Retina (tissue), 1 donor: ENCODE data around the gene HYAL3.

Source experiments
- DNase-seq: peaks from one replicate; pipeline ENCODE4 v3.0.0-alpha.2; 2016

The HYAL3 gene

DNA sequence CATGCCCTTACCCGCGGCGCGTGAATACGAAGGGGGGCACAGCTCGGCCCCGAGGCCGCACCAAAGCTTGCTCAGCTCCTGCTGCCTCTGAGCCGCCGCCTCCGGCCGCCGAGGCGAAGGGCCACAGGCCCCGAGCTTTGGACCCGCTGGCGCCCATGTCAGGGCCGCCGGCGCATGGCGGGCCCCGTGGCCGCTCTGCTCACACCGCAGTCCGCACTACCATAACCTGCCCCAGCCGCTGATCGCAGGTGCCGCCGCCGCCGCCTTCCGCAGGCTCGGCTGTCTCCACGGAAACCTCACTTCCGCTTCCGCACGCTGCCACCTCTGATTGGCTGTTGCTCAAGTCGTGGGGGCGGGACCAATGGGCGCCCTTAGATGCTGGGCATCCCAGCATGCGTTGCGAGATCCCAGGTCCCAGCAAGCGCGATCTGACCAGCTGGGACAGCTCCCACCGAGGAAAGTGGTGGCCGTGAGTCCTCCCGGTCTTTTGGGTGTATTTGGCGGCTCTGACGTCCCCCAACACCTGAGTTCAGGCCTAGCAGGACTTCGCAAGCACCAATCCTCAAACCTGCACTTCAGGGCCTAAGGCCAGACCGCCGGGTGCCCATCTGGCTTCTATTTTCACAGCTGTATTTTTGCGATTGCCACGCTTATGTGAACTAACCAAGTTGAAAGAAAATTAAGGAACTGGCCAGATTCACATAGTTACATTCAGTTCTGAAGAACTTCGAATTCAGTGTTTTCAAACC, 28.9 kb upstream of the HYAL3 start, which contains the start of gene TUSC2:
TUSC2 (minus strand) TSS at position 281 of the 749 bp plus-strand sequence; CDS start at position 157, 124 bp downstream.
- peak; percentile 96 for DNase-seq

DNA sequence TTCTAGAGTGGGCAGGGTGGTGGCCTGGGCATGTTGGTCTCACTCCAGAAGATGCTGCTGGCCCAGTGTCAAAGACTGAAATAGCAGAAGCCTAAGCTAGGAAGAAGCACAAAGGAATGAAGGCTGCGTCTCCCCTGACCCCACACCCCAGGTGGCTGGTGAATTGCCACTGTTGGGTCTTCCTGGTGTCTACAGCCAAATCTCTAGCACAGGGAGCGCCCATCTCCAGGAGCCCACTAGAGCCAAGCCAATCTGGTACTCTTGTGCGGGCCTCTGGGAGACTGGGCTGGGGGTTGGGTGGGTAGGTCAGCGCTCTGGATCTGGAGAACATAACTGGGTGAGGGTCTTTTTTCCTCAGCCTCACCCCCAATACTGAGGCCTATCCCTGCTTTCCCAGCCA, 27.9 kb upstream of the HYAL3 start:
- no peak for DNase-seq

DNA sequence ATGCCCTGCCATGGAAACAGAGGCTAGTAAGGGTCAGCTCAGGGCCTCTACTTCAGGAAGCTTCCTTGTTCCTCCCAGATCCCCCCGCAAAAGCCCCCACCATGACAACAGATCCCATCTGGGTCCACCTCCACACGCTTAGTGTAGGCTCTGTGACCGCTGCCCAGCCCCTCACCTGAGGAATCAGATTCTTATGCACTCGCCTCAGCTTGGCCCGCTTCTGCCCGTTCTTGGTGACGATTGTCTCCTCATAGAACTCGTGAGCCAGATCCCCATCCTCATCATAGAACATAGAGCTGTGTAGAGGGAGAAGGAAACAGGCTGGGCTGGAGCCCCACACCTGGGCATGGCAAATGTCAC, 27.0 kb upstream of the HYAL3 start:
- no peak for DNase-seq

DNA sequence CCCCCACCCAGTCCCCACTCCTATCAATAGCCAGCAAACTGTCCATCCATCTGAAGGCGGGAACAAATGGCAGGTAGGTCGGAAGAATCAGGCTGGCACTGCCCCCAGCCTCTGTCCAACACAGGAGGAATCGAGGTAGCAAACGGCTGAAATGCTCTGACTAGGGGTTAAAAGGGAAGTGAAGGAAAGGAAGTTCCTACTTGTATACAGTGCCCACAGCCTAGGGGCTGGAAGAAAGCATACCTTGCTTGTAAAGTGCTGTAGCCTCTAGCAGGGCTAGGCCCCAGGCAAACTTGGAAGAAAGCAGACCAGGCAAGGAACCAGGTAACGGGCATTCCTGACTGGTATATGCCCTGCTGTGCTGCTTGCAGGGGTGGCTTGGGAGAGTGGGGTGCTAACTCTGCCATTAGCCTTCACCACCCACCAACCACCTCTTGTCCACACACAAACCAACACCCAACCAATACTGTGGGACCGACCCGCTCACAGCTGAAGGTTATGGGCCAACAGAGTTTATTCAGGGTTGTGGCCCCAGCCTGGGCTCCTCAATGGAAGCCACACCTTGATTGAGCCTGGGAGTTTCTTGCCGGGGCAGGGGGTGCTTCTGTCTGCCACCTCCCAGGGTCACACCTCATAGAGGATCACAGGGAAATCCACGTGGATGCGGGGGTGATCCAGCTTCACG, 26.4 kb upstream of the HYAL3 start:
- DNase-seq: no peak

DNA sequence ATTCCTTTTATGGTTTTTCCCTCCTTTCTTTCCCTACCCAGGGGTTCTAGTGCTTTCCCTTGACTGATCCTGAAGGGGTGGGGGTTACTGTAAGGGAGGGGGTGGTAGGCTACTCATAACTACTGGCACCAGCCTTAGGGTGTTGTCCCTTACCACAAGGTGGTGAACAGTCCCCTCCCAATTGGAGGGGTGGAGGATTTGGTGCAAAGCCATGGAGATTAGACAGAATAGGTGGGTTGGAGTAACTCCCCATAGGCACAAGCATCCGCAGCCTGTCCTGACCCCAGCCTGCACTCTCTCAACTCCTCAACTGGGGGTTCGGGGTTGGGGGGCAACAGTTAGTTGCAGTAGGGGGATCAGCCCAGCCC, 25.9 kb upstream of the HYAL3 start:
- DNase-seq: no peak

DNA sequence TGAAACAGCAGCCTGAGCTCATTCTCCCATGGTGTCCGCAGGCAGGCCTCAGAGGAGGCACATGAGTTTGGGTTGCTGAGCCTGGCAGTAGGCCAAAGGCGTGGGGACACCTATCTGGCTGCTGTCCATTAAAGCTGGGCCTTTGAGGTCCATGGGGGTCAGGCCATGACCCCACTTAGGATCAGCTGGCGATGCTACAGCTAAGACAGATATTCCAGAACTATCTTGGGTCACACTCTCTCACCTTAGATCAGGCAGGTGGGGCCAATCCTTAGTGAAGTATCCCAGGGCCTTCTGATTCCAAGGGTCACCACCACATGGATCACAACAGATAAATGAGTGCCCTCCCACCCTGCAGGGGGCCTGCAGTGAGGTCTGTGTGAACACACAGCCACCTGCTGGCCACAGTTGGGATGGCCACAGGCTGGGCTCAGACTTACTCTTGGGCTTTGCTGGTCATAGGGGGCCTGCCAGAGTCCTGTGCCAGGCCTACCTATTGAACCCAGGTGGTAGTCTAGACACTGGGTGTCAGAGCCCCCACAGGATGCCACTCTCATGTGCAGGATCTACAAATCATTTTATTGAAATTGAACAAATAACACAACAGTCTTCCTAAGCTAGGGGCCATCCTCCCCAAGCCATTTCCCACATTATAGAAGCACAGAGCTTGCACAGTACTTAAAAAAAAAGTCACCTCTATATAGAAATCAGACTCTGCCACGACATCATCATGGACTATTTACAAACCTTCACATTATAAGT, 25.3 kb upstream of the HYAL3 start:
- DNase-seq: peak; percentile 76

DNA sequence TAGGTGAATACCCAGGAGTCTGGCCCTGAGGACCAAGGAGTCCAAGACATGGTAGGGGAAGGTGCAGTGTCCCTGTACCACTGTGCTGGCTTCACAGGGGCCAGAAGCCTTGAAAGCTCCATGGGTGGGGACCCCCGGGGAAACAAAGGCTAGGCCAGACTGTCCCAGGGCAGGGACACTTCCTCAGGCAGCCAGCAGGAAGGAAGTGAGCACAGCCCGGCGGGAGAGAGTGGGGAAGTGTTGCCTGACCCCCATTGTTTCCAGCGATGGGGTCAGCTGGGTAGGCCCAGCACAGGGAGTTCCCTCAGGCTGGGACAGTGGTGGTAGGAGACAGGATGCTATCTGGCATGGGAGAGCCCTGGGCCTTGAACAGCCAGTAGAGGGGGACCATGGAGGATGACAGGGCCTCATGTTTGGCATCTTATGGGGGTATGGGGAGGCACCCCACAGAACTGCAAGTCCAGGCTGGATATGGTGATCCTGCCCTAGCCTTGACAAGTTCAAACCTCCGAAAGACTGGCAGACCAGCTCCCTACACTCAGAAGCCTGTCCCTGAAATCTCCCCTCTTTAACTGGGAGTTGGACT, 24.5 kb upstream of the HYAL3 start:
- DNase-seq: no peak

DNA sequence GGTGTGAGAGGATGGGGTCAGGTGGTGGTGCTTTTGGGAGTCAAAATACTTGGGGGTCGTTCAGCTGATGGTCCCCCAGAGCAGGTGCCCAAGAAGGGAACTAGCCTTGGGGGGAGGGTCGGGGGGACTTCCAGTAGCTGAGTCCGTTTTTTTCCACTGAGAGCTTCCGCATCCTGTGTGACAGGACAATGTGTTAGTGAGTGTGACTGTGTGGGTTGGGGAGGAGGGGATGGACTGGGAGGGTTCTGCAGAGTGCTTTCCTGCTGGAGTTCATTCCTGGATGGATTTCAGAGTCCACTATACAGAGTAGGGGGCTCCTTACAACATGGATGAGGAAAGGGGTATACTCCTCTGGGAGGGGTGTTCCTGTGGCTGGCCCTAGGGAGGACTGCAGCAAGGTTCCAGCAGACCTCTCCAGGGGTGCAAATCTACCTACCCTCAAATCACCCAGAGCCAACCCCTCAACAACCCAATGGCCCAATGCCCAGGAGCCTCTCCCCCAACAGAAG, 23.9 kb upstream of the HYAL3 start:
- no peak for DNase-seq

DNA sequence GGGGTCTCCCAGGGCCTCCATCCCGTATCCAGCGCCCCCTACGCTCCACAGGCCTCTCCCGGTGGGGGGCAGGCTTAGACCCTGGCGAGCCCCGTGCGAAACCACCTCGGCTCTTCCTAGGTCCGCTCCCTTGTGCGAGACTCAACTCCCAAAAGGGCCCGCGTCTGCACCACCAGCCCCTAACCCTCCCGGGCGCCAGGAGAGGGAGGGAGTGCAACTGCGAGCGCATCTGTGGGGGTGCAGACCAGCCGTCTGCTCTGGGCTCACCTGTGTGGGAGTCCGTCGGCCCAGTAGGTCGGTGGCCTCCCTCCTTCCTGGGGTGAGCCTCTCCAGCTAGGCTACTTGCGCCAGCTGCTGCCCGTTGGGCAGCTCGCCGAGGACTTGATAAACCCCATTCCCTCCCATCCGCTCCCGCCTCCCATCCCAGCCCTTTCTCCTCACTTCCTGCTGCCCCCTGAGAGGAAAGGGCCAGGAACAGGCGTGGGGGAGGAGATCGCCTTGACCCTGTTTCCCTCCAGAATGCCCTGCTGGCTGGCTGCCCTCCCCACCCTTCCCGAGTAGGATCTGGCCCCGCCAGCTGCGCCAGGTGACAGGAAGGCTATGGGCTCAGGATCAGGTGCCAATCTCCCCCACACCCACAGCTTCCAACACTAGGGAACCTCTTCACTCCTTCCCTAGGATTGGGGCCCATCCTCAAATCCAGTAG, 23.3 kb upstream of the HYAL3 start, which contains the start of gene HYAL2:
HYAL2 (minus strand) TSS at position 360 of the 706 bp plus-strand sequence. CDS start 2,256 bp downstream, outside the sequence.
- DNase-seq: no peak

DNA sequence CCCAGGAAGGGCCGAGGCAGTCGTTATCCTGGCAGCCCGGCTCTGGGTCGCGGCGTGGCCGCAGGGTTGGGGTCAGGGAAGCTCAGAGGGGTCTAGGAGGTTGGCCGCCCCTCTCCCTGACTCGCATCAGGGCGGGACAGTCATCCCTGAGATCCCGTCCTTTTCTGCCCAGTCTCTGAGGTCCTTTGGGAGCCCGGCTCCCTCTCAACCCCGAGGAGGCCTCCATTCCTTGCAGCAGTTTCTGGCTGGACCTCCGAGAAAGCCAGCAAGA, 22.8 kb upstream of the HYAL3 start:
- DNase-seq: no peak

DNA sequence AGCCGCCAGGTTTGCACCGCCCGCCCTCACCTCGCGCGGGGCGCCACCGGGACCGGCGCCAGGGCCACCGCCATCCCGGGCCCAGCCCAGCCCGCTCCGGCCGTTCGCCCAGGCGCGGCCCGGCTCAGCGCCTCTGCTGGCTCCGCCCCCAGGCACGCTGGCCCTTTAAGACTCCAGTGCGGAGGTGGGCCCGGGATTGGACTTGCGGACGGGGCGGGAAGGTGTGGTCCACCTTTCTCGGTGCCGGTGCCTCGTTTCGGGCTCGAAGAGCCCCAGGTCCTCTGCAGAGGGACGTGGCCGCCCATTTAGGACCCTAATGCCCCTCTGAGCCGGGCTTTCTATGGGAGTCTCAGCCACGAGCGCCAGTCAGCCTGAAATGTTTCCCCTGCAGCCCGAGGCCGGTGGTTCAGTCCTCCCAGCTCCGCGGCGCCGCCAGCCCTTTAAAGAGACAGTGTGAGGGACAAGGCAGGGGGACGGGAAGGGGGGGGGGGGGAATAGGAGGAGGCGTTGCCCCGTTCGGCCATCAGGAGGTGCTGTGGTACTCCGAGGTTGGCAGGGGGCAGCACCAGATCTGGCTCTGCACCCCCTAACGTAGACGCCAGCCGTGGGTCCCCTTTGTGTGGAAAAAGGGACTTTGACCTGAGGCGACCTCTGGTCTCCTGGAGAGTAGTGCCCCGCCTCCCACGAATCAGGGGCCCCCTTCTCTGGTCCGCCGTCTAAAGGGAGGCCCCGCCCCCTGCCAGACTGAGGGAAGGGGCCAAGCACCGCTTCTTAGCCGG, 22.3 kb upstream of the HYAL3 start:
- DNase-seq: peak; percentile 99

DNA sequence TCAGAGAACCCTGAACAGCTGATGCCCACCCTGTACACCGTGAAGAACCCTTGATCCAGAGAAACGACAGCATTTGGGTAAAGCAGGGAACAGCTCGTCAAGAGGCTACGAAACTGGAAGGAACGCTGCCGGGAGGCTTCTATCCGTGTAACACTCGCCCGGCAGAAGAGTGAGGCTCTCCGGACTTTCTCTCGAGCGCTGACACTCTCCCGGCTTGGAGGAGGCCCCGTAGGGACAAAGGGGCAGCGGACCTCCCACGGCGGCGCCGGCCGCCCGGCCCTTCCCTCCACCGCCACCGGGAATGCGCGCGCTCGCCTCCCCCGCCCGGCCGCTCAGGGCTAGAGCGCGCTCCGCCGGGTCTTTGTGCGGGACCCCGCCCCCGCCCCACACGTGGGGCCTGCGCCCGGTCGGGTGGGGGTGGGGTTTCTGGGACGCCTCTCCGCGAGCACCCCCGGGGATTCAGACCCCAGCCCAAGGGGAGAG, 21.7 kb upstream of the HYAL3 start:
- peak; percentile 93 for DNase-seq

DNA sequence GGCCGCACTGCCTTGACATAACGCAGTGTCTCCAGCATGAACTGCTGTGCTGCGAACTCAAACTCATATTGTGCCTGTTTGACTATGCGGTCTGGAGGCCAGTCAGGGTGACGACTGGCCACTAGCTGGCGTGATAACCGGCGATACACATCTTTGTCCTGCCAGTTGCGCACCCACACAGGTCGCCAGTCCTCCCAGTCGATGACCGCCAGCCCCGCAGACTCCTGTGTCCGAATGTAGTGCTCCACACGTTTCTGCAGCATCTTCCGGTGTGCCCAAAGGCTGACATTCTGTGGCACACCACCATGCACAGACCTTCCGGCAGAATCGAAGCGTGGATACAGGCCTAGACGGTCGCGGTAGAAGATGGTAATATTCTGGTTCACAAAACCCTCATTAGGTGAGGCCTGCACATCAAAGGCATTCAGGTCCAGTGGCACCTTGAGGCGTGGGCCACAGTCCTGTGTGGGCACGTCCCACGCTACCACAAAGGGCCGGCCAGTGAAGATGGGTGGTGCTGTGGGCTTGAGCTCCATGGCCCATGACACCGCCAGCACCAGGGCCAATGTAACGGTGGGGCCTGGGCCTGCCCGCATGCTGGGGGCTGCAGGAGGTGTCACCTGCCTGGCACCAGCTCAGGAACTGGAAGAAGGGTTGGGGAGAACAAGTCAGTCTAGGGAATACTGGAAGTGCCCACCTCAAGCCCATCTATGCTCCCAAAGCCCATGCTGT, 20.9 kb upstream of the HYAL3 start:
- DNase-seq: no peak

DNA sequence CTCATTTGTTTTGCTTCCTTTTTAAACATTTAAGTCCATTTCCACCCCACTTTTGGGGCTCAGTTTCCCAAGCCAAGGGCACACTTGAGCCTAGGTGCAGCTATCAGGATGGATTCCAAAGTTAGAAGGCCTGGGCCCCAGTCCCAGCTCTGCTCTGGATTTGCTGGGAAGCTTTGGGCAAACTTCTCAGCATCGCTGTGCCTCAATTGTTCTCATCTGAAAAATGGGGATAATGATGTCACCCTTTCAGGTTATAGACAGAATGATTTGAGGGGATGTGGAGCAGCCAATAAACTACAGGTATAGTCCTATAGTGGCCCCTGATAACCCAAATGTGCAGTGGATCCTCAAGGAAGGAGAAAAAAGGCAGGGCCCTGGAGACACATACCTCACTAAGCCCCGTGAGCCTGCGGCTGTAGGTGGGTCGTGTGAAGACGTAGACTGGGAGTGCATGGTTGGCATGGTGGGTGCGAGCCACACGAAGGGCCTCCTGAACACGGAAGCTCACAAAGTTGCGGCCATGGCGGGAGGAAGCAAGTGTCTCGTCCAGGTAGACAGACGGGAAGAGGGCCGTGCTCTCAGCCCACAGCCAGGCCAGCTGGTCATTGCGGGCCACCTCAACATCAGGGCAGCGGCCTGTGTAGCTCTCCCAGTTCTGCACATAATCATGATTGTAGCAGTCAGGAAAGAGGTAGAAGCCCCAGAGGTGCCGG, 20.1 kb upstream of the HYAL3 start:
- no peak for DNase-seq

DNA sequence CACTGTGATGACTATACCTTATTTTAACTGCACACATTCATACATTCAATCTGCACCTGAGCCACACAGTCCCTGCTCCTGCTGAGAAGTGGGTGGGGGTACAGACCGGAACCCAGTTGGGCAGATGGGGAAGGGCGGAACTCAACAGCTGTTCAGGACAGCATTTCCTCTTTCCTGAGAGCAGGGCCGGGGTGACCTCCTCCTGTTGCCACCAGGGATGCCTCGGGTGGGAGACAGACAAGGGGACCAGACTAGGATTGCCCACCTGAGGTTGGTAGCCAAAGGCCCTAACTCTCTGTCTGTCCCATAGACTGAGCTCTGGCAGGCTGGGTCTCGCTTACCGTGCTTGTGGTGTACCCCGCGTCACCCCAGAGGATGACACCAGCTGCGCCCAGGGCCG, 19.4 kb upstream of the HYAL3 start:
- no peak for DNase-seq

DNA sequence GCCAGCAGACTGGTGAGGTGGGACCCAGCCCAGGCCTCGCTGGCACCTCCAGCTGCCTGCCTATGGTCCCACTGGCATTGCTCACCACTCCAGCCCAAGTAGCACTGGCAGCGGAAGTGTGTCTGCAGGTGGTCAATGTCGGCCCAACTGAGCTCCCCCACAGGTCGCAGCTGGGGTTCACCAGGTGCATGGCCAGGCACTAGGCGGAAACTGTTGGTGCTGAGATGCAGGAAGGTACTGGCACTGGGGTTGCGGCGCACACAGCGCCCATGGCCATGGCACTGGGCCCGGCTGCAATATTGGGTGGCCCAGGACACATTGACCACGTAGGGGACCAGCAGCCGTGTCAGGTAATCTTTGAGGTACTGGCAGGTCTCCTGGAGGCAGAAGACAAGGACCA, 19.0 kb upstream of the HYAL3 start:
- no peak for DNase-seq

DNA sequence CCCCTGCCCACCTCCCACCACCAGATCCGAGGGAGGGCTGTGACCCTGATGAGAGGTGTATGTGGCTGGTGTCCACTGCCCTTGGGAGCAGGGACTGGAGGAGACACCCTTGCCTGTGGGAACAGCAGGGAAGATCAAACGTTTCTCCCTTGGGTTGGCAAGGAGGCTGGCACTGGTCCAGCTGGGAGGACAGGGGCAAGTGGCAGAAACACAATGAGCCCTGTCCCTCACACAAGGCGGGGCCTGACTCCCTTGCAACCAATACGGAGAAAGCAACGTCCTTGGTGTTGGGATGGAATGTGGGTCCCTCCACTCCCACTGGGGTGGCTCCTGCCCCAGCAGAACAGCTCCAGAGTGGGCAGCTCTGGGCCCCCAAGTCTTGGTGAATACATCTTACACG, 18.1 kb upstream of the HYAL3 start:
- DNase-seq: no peak

DNA sequence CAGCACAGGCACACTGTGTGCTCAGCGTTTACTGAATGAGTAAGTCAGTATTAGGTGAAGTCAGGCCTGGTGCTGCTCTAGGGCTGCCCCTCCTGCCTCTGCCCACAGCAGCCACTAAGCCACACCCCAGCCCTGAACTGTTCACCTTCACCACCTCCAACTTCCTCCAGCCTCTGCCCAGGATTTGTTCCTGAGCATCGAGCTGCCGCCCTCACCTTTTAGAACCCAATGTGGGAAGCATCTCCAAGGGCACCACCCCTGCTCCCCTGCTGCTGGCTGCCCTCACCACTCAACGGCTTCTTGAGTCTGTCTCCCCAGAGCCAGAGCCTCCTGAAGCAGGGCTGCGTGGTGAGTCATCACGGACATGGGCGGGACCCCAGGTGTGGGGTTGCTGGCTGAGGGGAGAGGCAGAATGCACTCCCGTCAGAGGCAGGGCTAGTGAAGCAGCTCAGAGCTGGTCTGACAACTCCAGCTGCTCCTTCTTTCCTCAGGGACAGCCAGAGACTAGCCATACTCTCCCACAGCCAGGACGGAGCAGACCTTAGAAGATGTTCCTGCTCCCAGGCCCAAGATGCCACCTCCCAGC, 17.5 kb upstream of the HYAL3 start:
- peak; percentile 51 for DNase-seq

DNA sequence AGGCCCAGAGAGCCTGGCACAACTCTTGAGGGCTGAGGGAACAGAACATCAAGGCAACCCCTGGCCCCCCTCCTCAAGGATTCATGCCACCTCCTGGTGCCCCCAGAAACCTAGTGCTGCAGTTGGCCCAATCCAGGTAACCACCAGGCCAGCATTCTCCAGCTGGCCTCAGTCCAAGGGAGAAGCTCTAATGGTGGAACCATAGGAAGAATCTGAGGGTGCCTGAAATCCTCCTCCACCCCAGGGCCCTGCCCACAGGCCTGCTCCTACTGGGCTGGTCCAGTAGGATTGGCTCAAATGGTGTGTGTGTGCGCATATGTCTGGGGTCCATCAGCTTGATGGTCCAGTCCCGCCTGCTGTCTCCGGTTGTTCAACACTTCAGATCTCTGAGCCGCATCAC, 15.6 kb upstream of the HYAL3 start:
- no peak for DNase-seq

DNA sequence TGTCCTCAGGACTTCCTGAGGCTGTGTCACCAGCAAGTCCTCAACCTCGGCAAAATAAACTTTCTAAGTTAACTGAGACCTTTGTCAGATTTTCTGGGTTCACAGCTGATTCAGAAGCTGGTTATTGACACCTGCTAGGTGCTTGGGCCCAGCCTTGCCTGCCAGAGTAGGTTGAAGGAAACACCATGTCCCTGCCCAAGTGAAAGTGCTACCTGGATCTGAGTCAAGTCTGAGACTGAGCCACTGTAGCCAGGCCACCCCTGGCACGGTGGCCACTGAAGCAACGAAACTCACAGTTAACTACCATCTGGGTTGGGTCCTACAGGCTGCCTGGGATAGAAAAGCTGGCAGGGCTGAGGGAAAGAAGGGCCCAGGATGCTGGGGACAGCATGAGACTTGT, 15.1 kb upstream of the HYAL3 start:
- no peak for DNase-seq
